ENCODE measurements around the gene MT1F.

Gene MT1F

DNA sequence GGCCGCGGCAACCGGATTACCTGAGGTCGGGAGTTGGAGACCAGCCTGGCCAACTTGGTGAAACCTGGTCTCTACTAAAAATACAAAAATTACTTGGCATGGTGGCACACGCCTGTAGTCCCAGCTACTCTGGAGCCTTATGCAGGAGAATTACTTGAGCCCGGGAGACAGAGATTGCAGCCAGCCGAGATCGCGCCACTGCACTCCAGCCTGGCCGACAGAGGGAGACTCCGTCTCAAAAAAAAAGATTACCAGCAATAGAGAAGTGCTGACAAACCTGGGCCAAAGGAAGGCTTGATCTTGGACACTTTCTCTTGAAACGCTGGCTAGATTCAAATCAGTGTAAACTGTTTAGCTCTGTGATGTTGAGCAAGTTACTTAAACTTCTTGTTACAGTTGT, 16.2 kb downstream of the MT1F start:
- DNase-seq = peak; percentile 43

DNA sequence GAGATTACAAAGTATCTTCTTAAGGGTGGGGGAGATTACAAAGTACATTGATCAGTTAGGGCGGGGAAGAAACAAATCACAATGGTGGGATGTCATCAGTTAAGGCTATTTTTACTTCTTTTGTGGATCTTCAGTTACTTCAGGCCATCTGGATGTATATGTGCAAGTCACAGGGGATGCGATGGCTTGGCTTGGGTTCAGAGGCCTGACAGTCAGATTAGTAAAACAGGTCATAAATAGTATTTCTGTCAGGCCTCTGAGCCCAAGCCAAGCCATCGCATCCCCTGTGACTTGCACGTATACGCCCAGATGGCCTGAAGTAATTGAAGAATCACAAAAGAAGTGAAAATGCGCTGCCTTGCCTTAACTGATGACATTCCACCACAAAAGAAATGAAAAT, 16.8 kb downstream of the MT1F start:
- DNase-seq = peak; percentile 66

DNA sequence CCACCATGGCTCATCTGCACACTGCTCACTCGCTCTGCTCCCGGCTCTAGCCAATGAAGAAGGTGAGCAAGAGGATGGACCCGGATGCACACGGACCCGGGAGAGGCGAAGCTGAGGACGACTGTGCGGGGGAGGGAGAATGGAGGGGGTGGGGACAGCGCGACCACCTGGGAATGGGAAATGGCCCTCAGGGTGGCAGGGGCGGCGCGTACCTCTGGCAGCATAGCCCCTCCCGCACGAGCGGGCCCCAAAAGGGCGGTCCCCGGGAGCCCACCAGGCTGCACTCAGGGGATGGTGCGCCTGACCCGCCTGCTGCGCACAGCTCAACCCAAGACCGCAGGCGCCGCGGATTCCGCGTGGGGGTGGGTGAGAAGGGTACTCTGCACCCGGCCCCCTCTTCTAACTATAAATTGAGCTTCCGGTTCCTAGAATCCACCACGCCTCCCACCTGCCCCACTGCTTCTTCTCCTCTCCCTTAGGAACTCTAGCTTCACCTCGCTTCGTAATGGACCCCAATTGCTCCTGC, 18.0 kb downstream of the MT1F start:
- no peak for DNase-seq

DNA sequence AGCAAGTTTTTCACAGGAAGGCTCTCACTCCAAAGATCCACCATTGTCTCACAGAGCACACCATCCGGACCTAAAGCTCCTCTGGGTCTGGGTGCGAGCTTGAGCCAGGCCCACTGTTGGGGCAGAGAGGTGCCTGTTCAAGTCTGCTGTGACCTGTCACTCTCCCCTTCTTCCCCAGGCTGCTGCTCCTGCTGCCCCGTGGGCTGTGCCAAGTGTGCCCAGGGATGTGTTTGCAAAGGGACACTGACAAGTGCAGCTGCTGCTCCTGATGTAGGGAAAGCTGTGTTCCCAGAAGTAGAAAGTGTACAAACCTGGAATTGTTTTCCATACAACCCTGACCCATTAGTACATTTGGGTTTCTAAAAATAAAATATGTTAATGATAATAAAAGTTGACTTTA, 19.7 kb downstream of the MT1F start:
- no peak for DNase-seq

DNA sequence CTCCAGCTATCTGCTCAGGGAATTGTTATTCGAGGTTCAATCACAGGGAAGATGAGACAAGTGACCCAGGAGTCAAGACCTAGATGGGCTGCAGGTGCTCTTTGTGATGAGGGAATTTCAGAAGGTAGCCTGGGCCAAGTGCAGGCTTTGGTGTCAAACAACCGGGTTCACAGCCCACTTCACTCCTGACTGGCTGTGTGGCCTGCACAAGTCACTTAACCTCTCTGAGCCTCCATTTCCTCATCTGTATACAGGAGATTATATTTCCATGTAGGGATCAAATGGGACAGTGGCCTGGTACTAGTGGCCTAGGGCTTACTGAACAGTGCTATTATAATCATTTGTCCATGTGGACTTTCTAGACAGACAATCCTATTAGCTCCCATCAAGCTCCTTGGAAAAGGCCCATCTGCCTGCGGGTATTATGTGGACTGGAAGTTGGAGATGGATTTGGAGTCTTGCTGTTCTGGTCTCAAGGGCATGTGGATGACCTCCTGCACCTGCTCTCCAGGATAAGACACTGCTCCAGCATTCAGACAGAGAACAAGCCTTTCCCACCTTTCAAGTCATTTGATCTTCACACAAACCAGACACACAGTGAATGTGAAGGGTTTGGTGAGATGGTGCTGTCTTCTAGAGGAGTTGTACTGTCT, 21.4 kb downstream of the MT1F start:
- no peak for DNase-seq

DNA sequence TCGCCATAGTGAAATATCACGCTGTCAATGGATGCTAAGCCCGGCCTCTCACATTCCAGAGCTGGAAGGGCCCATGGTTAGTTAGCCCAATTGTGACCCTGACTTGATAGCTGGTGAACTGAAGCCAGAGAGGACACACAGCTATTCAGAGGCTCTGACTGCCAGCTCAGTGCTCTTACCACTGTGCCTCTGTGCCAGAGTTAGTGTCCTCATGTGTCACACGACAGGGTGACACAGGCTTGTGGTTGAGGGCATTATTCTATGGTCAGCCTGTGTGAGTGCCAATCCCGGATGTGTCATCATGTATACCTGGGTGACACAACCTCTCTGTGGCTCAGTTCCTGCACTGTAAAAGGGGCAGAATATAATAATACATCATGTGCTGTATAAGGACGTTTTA, 22.1 kb downstream of the MT1F start:
- DNase-seq = no peak

DNA sequence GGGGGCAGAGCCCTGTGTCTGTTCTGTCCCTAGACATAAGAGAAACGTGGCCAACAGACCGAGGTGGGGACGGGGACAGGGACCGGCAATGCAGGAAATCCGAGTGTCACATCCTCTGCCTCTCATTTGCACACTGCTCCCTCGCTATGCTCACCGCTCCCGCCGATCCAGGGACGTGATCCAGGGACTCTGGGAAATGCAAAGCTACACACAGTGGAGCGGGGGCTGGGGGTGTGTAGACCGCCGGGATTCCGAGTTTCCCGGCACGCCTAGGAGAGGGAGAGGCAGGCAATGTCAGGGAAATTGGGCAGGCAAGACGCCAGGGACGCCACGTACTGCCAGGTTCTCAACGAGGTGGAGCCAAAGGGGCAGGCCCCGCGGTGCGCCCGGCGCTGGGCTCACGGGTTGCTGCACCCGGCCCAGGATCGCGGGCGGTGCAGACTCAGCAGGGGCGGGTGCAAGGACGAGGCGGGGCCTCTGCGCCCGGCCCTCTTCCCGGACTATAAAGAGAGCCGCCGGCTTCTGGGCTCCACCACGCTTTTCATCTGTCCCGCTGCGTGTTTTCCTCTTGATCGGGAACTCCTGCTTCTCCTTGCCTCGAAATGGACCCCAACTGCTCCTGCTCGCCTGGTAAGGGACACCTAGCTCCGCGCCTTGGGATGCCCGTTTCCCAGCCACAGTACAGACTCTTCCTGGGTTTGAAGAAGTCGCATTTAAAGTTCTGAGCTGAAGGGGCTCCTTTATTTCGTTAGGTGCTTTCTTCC, 24.4 kb downstream of the MT1F start, which contains the start of gene MT1X:
TSS of gene MT1X (plus strand) at position 532 of the 764 bp plus-strand sequence. CDS start at position 603, 71 bp downstream.
- peak; percentile 90 for DNase-seq

DNA sequence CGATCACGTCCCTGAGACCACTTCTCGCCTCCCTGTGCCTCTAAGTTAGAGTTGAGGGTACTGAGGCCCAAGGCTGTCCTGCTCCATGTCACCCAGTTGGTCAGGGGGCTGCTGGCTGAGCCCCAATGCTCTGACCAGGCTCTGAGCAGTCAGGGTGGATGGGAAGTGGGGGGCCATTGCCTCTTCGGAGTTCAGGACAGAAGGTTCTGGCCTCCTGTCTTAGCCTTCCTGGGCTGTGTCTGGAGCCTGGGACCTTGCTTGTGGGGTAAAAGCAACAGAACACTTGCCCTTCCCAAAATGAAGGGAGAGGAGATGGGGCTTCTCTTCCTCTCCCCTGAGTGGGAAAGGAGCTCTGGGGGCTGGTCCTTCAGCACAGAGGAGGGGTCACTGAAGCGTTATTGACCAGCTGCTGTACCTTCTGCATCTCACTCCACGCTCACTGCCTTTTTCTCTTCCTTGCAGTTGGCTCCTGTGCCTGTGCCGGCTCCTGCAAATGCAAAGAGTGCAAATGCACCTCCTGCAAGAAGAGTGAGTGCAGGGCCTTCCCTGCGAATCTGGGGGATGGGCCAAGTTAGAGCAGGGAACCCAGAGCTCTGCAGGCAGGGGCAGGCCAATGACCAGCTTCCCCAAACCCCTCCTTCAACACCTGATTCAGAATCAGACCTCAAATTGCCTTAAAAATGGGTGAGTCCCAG, 25.1 kb downstream of the MT1F start:
- no peak for DNase-seq

DNA sequence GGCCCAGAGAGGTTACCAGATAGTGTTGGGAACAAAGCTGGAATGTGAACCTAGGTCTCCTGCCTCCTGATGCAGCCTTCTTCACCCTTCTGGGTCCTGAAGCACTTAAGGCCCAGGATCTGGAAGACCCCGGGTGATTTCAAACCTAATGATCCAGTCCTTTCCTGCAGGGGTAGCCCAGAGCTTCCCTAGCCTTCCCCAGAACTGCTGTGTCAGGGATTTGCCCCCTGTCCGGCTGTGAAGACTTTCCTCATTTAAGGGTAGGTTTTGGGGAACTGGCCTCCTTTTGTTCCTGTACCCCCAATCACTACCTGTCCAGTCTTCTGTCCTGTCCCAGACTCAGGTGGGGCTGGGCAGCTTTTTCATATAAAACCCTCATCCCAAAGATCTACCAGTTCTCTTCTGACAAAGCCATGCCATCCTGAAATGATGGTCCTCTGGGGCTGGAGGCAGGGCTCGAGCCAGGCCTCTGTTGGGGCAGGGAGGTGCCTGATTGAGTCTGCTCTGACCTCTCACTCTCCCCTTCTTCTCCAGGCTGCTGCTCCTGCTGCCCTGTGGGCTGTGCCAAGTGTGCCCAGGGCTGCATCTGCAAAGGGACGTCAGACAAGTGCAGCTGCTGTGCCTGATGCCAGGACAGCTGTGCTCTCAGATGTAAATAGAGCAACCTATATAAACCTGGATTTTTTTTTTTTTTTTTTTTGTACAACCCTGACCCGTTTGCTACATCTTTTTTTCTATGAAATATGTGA, 25.8 kb downstream of the MT1F start:
- no peak for DNase-seq

DNA sequence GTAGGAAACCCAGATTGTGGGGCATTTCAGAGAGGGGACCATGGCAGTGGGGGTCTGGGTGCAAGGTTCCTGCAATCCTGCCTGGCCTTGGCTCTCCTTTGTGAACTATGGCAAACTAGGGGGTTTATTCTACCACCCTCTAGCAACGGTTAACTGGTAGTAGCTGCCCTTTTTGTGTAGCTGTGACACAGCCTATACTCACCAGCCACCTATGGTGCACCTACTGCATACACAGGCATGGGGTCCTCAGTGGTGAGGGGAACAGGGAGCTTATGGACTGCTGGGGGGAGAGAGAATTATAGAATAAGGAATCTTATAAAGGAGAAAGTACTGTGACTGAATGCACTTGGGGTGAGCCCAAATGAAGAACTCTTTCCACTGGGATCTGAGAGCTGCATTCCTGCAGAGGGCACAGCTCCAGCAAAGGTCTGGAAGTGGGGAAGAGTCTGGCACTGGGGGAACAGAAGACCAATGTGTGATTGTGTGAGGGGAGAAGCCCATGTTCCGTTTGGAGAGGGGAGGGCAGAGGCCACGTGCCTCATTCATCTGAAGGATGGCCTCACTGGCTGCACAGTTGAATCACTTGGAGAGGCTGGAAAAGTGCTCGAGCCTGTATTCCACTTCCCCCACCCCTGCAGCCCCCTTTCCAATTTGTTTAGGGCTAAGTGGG, 26.6 kb downstream of the MT1F start:
- no peak for DNase-seq

DNA sequence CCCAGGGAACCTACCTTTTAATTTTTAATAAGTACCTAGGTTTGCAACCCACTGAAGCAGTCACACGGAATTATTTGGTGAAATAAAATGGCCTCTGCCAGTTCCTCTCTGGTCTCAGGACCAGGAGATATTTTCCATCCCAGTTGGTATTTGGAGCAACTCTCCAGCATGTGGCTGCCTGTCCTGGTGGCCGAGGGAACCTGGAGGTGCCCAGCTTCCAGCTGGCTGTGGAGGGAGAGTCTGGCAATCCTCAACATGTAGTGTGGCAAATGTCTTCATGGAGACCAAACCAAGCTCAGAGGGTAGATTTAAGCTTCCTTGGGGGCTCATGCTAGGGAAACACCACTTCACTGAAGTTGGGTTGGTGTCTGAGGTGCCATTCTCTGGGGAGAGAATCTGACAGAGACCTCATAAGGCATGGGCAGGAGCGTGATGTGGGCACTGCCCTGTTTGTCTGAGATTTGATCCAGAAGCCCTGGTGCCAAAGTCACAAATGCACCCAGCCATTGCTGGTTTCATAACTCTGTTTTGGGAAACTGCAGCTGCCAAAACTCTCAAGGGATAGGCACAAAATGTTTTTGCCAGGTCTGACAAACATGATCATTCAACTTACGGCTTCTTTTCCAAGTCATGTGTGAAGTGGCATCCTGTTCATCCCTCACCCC, 27.3 kb downstream of the MT1F start:
- no peak for DNase-seq

DNA sequence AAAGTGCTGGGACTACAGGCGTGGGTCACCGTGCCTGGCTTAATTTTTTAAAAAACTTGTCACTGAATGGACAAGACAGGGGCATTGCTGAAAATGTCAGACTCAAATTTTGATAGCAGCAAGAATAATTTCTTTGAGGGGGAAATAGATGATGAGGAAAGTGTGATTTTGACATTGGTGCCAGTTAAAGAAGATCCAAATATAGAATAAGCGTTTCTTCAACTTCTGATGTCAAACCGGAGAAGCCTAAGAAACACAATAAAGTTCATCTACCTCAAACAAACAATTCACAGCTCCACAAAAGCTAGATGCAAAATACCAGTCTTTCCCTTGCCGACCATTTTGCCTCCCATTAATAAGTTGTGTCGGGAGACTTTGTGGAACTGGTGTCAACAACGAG, 29.0 kb downstream of the MT1F start:
- no peak for DNase-seq

DNA sequence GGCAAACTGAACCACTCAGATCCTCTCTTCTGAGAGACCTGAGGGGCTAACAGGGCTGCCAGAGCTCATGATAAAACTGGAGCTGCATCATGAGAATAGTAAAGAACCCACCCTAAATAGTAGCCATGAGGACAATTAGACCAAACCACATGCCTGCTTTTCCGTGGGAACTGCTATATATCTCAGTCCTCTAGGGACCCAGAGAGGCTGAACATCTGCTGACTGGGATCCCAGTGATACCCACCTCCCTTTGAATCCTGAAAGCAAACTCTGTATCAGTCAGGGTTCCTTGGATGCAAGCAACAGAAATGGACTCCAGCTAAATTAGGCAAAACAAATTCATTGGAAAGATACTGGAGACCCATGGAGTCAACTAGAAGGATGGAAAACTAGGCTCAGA, 31.0 kb downstream of the MT1F start:
- DNase-seq = no peak

DNA sequence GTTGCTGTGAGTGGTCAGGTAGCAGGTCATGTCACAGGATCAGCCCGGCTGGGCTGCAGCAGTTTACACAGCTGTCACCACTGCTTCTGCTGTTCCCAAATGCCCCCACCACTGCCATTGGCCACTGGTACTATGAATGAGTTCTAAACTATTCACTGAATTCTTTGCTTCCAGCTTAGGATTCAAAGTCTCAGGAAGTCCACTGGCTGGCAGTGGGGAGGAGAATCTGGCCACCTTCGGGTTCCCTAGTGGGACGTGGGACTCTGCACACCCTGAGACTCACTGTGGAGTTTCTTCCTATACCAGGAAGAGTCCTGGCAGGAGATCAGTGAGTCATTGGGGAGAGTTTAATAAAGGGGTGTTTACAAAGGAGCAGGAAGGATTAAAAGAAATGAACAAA, 31.4 kb downstream of the MT1F start:
- DNase-seq = no peak

DNA sequence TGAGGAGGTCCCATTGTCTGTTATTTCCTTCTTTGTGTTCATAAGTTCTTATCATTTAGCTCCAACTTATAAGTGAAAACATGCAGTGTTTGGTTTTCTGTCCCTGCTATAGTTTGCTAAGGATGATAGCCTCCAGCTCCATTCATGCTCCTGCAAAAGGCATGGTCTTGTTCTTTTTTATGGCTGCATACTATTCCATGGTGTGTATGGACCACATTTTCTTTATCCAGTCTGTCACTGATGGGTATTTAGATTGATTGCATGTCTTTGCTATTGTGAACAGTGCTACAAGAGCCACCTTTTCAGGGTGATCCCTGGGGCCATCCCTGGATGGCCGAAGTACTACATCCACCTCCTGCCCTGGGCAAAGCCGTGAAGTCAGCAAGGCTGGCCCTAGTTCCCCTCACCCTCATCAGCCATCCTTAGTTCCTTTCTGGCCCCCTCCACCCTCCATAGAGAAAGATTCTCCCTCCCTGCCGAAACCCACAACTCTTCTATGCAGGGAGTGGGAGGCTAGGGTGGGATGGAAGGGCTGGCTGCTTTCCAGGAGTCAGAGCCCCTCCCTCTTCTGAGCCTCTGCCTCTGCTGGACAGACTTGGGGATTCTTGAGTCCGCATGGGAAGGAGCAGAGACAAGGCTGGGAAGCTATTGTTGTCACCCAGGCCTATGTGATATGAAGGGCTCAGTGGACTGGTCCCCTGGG, 32.8 kb downstream of the MT1F start:
- DNase-seq = no peak

DNA sequence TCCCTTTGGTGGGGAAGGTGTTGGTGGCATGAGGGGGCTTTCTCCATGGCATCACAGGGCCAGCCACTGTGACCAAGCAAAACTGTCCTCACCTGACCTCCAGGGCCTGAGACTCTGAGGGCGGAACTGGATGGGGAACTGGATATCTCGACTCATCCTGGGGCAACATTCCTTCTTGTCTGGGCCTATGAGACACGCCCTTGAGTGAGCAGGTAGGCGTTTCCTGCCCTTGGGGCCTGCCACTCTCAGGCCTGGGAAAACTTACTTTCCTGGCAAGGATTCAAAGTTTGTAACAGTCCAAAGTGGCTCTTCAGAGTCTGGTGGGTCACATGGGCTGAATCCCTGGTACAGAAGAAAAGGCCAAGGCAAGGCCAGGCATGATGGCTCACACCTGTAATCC, 34.1 kb downstream of the MT1F start:
- peak; percentile 24 for DNase-seq

DNA sequence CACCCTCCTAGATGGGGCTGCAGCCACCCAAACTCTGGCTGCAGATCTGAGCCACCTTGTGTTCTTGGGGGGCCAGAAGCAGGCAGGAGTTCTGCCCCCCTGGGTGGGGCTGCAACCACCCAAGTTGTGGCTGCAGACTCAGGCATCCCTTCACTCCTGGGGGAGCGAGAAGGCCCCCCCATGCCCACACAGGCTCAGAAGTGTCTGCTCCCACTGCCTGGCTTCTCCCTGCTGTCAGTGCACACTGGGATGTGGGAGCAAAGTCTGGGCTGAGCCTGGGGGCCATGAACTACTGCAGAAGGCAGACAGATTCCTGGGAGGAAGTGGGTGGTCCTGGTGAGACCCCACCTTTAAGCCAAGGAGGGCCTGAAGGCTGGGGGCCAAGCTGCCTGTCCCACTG, 37.5 kb downstream of the MT1F start:
- DNase-seq = no peak

DNA sequence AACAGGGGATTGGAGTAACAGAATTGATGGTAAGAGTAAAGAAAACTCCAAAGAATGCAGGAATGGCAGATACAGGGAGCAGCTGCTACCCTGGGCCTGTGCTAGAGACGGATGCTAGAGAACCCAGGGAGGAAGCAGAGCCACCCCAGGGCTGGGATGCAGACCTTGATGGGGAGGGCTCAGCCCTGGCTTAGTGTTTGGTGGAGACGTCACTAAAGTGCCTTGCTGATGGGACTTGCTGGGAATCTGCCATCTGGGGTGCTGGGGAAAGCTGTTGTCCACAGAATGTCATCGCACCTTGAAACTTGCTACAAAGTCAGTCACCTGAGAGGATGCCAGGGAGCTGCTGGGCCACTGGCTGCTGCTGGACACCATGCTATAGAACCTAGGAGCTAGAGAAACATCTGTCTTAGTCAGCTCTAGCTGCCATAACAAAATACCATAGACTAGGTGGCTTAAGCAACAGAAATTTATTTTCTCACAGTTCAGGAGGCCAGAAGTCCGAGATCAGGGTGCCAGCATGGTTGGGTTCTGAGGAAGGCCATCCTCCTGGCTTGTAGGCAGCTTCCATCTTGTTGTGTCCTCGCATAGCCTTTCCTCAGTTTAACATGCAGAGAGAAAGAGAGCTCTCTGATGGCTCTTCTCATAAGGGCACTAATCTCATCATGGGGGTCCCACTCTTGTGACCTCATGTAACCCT, 39.8 kb downstream of the MT1F start:
- no peak for DNase-seq

DNA sequence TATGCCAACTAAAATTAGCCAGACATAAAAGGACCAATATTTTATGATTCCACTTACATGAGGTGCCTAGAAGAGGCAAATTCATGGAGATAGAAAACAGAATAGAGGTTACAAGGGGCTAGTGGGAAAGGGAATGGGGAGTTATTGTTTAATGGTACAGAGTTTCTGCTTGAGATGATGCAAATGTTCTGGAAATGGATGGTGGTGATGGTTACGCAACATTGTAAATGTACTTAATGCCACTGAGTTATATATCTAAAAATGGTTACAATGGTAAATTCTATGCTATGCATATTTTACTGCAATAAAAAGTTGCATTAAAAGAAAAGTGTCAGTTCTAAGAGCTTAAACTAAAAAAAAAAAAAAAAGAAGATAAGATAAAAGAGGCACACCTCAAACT, 42.4 kb downstream of the MT1F start:
- DNase-seq = no peak

DNA sequence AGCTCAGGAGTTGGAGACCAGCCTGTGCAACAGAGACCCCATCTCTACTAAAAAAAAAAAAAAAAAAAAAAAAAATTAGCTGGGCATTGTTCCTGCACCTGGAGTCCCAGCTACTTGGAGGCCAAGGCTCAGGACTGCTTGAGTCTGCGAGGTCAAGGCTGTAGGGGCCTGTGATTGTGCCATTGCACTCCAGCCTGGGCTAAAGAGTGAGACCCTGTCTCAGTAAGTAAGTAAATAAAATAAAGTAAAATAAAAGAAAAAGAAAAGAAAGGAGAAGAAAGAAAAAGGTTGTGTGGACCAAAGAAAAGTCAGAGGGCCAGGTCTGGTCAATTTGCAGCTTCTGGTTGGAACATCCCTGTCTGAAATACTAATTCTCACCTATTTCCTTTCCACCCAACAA, 42.9 kb downstream of the MT1F start:
- no peak for DNase-seq

DNA sequence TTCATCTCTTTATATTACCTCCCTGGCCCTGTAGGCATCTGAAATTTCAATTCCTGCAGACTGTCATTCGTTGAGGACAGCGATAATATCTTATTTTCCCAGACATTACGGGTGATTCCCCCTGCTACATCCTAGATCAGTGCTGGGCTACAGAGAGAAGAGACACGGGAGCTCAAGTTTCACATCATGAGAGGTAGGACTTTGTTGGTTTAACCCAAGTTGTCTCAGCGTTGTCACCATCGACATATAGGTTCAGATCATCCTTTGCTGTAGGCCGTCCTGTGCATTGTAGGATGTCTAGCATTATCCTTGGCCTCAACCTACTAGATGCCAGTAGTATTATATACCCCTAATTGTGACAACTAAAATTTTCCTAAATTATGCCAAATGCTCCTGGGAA, 43.8 kb downstream of the MT1F start:
- no peak for DNase-seq
